Caco-2 (cell line): ENCODE data around the gene STARD4. TPM values are rescaled to one million over a fixed set of nuclear protein-coding genes. Genes with fewer than 3 reads are reported as not detected.

Experiments
- BruUV-seq: library from RNA; stranded (reverse); fragments of 400-500 nt; replicated peaks from 2 replicates; lab custom pipeline; 2021; lab: Mats Ljungman, UMichigan
- CTCF ChIA-PET: fragments of 300-600 bp; sonication (Branson Sonifier 250); formaldehyde crosslinking; loops from one replicate; lab custom pipeline; 2022; ENCODE audit warnings: antibody characterized with exemption; lab: Charles Lee
- POLR2A ChIA-PET: fragments of 300-600 bp; sonication (Branson Sonifier 250); formaldehyde crosslinking; loops from one replicate; lab custom pipeline; 2022; ENCODE audit warnings: antibody characterized with exemption; lab: Charles Lee
- DNase-seq, 2 experiments: peaks; one replicate each; pipeline versions ENCODE4 v3.0.0 to v3.0.0-alpha.2; 2020 to 2022
- H3K27me3 ChIP-seq: replicated peaks from 2 replicates; pipeline ENCODE4 v1.6.0; 2011; ENCODE audit warnings: low read length; ENCODE audit not compliant: control insufficient read depth, insufficient read depth
- H3K36me3 ChIP-seq: 2 replicates; pipeline ENCODE4 v1.5.1; 2011; ENCODE audit warnings: low read length; ENCODE audit not compliant: control insufficient read depth, insufficient read depth
- H3K4me1 ChIP-seq: fragments of 250-450 bp; sonication (Bioruptor Pico); 2 replicates; pipeline ENCODE4 v1.5.1; 2020; ENCODE audit warnings: mild to moderate bottlenecking
- H3K4me3 ChIP-seq: 2 replicates; pipeline ENCODE4 v1.5.1; 2011; ENCODE audit warnings: low read depth, mild to moderate bottlenecking, control low read depth, low read length
- H3K9me3 ChIP-seq: fragments of 250-450 bp; sonication (Bioruptor Pico); 2 replicates; pipeline ENCODE4 v1.5.1; 2020; ENCODE audit warnings: mild to moderate bottlenecking, moderate library complexity
- H3K27ac Mint-ChIP-seq: one replicate; pipeline ENCODE4 v1.8.0; 2022; ENCODE audit warnings: mixed read lengths; ENCODE audit not compliant: unreplicated experiment
- H3K27me3 Mint-ChIP-seq: one replicate; pipeline ENCODE4 v1.8.0; 2022; ENCODE audit warnings: mixed read lengths; ENCODE audit not compliant: insufficient read depth, unreplicated experiment
- H3K36me3 Mint-ChIP-seq: one replicate; pipeline ENCODE4 v1.8.0; 2022; ENCODE audit warnings: mild to moderate bottlenecking, mixed read lengths; ENCODE audit not compliant: insufficient read depth, unreplicated experiment
- H3K4me1 Mint-ChIP-seq: one replicate; pipeline ENCODE4 v1.8.0; 2022; ENCODE audit warnings: low read depth, mixed read lengths; ENCODE audit not compliant: unreplicated experiment
- H3K4me3 Mint-ChIP-seq: one replicate; pipeline ENCODE4 v1.8.0; 2022; ENCODE audit warnings: mild to moderate bottlenecking, moderate library complexity, mixed read lengths; ENCODE audit not compliant: unreplicated experiment
- H3K9me3 Mint-ChIP-seq: one replicate; pipeline ENCODE4 v1.8.0; 2022; ENCODE audit warnings: mixed read lengths; ENCODE audit not compliant: unreplicated experiment
- CTCF ChIP-seq, 2 experiments: fragments of 200-600 bp in 1 of 2; IDR thresholded peaks; 1 replicate in 1 of 2; 2 replicates in 1 of 2; pipeline versions ENCODE4 v1.5.1 to v1.8.0; 2011 to 2022; ENCODE audit warnings: antibody characterized with exemption in 1 of 2, control low read depth in 1 of 2, inconsistent platforms in 1 of 2, low read depth in 1 of 2, low read length in 1 of 2, mild to moderate bottlenecking in 1 of 2, moderate library complexity in 1 of 2; ENCODE audit not compliant: insufficient read depth in 1 of 2, severe bottlenecking in 1 of 2, unreplicated experiment in 1 of 2
- intact Hi-C: fragments of 100-400 bp; cut with micrococcal nuclease; formaldehyde crosslinking; loops from one replicate; pipeline ENCODE4 v1.10.0; 2022; ENCODE audit not compliant: unreplicated experiment
- total RNA-seq: library from RNA; stranded (reverse); gene quantifications from 2 replicates; pipeline ENCODE4 v1.2.3, GENCODE V29; 2022

The STARD4 gene
- total RNA-seq, 1 experiment from 2014 or later, result 113 TPM

DNA sequence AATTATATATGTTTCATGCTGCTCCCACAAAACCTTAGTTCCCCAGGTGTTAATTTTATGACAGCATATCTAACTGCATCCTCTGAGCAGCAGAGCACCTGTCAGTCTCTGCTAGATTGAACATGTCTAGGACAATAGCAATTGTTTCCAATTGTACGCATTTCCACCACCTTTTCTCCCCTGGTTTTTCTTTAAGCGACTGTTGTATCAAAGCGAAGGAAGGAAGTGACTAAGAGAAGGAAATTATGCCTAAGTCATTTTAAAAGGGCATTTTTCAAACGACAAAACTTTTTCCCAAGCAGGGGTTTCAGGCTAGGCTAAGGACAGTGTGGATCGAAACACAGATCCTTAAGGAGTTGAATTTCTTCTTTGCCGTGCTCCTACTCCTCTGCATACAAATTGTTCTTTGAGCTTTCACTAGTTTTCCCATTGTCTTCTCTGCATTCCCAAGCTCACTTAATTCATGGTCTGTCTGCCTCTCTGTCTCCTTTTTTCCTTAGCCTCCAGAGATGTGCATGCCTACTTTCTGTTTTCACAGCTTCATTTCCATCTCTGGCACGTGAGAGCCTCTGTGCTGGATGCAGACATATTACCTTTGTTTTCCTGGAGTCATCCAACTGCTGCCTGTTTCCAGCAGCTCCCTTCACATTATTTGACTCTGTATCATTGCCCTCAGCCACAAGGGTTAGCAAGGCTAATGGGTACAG lies 39.4 kb upstream of the STARD4 start:
- POLR2A ChIA-PET, result interaction anchor here (0.6 kb wide), 1 partner anchor 19 kb away, joined by 3 read pairs; no protein-coding TSS in a partner anchor
- Mint-ChIP-seq H3K4me3 (no peak overlapping the region), H3K9me3 (no peaks in the 10 kb centered on the region), H3K27me3 (peaks cover 2% of the 10 kb centered on the region), H3K4me1 (no peaks in the 10 kb centered on the region), H3K36me3 (no peaks in the 10 kb centered on the region), H3K27ac (no peak overlapping the region)
- H3K4me1 ChIP-seq, result no peaks in the 10 kb centered on the region
- no peak for DNase-seq
- no TSS peak for BruUV-seq
- no peaks in the 10 kb centered on the region for H3K9me3 ChIP-seq
- no peaks in the 10 kb centered on the region for H3K36me3 ChIP-seq
- H3K27me3 ChIP-seq, result no peaks in the 10 kb centered on the region
- TF ChIP-seq CTCF (IDR thresholded peaks at IDR 0.05; ENCODE audit: insufficient read depth in 1 of 2, low read depth in 1 of 2, low read length in 1 of 2, severe bottlenecking in 1 of 2, unreplicated experiment in 1 of 2), result no peak
- no peak overlapping the region for H3K4me3 ChIP-seq
- CTCF ChIA-PET, result interaction anchor here (0.9 kb wide), 1 partner anchor 20 kb away, joined by 3 read pairs; no protein-coding TSS in a partner anchor
- intact Hi-C loops, result loop anchor here (2.0 to 10.0 kb wide), 5 partner anchors 39 to 794 kb away; partner anchors contain the start of genes NREP and STARD4

- Histone ChIP-seq H3K4me1 (no peaks in the 10 kb centered on the region), H3K4me3 (no peak overlapping the region), H3K27me3 (no peaks in the 10 kb centered on the region), H3K36me3 (no peaks in the 10 kb centered on the region), H3K9me3 (no peaks in the 10 kb centered on the region)
- H3K4me1 Mint-ChIP-seq, result no peaks in the 10 kb centered on the region
- no peaks in the 10 kb centered on the region for H3K36me3 Mint-ChIP-seq
- H3K27me3 Mint-ChIP-seq, result peaks cover 2% of the 10 kb centered on the region
- TF ChIP-seq CTCF (IDR thresholded peaks at IDR 0.05; ENCODE audit: insufficient read depth in 1 of 2, low read depth in 1 of 2, low read length in 1 of 2, severe bottlenecking in 1 of 2, unreplicated experiment in 1 of 2), result no peak
- no peaks in the 10 kb centered on the region for H3K9me3 Mint-ChIP-seq
- intact Hi-C loops, result loop anchor here (2.0 to 10.0 kb wide), 5 partner anchors 38 to 794 kb away; partner anchors contain the start of genes NREP and STARD4
- no peak overlapping the region for H3K4me3 Mint-ChIP-seq
- H3K27ac Mint-ChIP-seq, result no peak overlapping the region
- POLR2A ChIA-PET, result no interaction called here
- no TSS peak for BruUV-seq
- CTCF ChIA-PET, result interaction anchor here (0.5 to 1.0 kb wide), 4 partner anchors 11 to 597 kb away, joined by 3 to 6 read pairs (median 4); no protein-coding TSS in a partner anchor
- no peak for DNase-seq
Observed at GRCh38 chr5:111551161-111551560, 38.8 kb upstream of the STARD4 start.

DNA sequence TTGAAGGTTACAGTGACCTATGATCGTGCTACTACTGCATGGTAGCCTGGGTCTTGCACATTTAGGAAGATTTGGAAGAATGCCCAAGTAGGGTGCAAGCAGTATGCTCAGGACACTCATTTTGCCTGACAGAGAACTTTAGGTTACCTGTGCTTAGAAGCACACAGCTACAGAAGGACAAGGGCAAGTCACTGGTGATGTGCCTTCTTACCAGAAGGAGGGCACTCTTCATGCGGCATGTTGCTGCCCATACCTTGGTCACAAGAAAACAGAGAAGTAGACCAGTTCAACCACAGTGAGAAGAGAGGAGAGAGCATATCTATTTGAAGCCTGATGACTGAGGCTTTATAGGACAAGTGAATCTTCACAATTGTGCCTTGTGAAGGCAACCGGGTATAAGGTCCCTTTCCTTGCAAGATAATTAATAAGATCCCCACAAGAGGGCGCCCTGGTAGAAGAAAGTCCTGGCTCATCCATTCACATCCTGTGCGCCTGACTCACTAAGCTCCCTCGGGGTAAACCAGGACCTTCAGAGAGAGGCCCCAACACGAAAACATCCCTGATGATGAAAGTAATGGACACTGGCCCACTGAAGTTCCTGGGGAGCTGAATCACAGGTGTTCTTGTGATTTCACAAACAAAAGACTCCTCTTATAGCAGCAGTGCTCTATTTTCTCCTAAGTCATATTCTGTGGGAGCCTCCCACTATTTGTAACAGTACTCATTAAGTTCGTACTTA lies 38.1 kb upstream of the STARD4 start:
- intact Hi-C loops, result loop anchor here (1.0 to 10.0 kb wide), 8 partner anchors 20 to 793 kb away; partner anchors contain the start of genes NREP and STARD4

More for the DNA sequence above, 38.1 kb upstream of the STARD4 start:
- Histone ChIP-seq H3K4me1 (no peaks in the 10 kb centered on the region), H3K4me3 (no peak overlapping the region), H3K9me3 (no peaks in the 10 kb centered on the region), H3K27me3 (no peaks in the 10 kb centered on the region), H3K36me3 (no peaks in the 10 kb centered on the region)
- peak; percentile 69 to 84 for DNase-seq
- TF ChIP-seq CTCF (IDR thresholded peaks at IDR 0.05; ENCODE audit: insufficient read depth in 1 of 2, low read depth in 1 of 2, low read length in 1 of 2, severe bottlenecking in 1 of 2, unreplicated experiment in 1 of 2), result peak; percentile 44 to 70
- Mint-ChIP-seq H3K36me3 (no peaks in the 10 kb centered on the region), H3K4me1 (no peaks in the 10 kb centered on the region), H3K27ac (no peak overlapping the region), H3K27me3 (peaks cover 2% of the 10 kb centered on the region), H3K9me3 (no peaks in the 10 kb centered on the region), H3K4me3 (no peak overlapping the region)
- POLR2A ChIA-PET, result no interaction called here
- no TSS peak for BruUV-seq
- CTCF ChIA-PET, result interaction anchor here (0.5 to 1.0 kb wide), 4 partner anchors 12 to 597 kb away, joined by 3 to 6 read pairs (median 4); no protein-coding TSS in a partner anchor
